NCI-H2227 (cell line): ENCODE results near the gene WNT10A.
"Not testable (repeated sequence)": the region's sequence is repeated elsewhere in the genome, so short reads cannot be mapped to it uniquely, and the experiment has no call there.

Experiments
- DNase-seq: peaks from one replicate; lab custom pipeline; 2025; ENCODE audit not compliant: unreplicated experiment; lab: John Stamatoyannopoulos, UW

Gene WNT10A

GRCh38 chr2:218927876-218928275, 47.2 kb downstream of the WNT10A start:
- no peak for DNase-seq

GRCh38 chr2:218930488-218930887, 49.8 kb downstream of the WNT10A start:
- not testable (repeated sequence) for DNase-seq

GRCh38 chr2:218931751-218932150, 51.1 kb downstream of the WNT10A start:
- not testable (repeated sequence) for DNase-seq
